HG03432 (cell line): ENCODE data around the gene POLR1D.

Experiments used
- ATAC-seq: cut with Tn5 transposase; IDR thresholded peaks from one replicate; pipeline ENCODE4 v1.9.1; 2021; ENCODE audit warnings: mild to moderate bottlenecking, moderate library complexity; ENCODE audit not compliant: unreplicated experiment

Gene POLR1D

GRCh38 chr13:27670861-27671260, 49.2 kb downstream of the POLR1D start:
- no peak for ATAC-seq

GRCh38 chr13:27672025-27672424, 50.3 kb downstream of the POLR1D start:
- no peak for ATAC-seq
